Renal cortical epithelial cell (primary cell): ENCODE measurements around the gene SLC5A10. TPM values are rescaled to one million over a fixed set of nuclear protein-coding genes. Genes with fewer than 3 reads are reported as not detected.
A peak's percentile ranks its signal among the peaks of the same experiment; 100 is the strongest.
"Not testable (repeated sequence)": the region's sequence is repeated elsewhere in the genome, so short reads cannot be mapped to it uniquely, and the experiment has no call there.

Source experiments
- DNase-seq: peaks from one replicate; pipeline ENCODE4 v3.0.0-alpha.2; 2011; ENCODE audit warnings: low read depth
- total RNA-seq: library from RNA; depleted of rRNA; stranded (reverse); fragments of >200 nt; gene quantifications from 2 replicates; pipeline ENCODE4 v1.2.3, GENCODE V29; 2014

The SLC5A10 gene
- total RNA-seq, 1 donor from 2014 or later, result 0.50 TPM

- no peak for DNase-seq
Measured at GRCh38 chr17:18947866-18948265, 4.1 kb upstream of the SLC5A10 start.

- DNase-seq, result no peak
Measured at GRCh38 chr17:18948476-18949006, 3.4 kb upstream of the SLC5A10 start.

GRCh38 chr17:18949566-18949965, 2.4 kb upstream of the SLC5A10 start:
- no peak for DNase-seq

GRCh38 chr17:18950346-18950745, 1.6 kb upstream of the SLC5A10 start:
- DNase-seq, result no peak

GRCh38 chr17:18950944-18951905, 740 bp upstream of the SLC5A10 start:
- peak; percentile 95 for DNase-seq

GRCh38 chr17:18953231-18953728, 1.3 kb downstream of the SLC5A10 start:
- DNase-seq, result no peak

- no peak for DNase-seq
Measured at GRCh38 chr17:18954321-18954720, 2.4 kb downstream of the SLC5A10 start.

GRCh38 chr17:18955009-18955408, 3.0 kb downstream of the SLC5A10 start:
- DNase-seq, result no peak

GRCh38 chr17:18956021-18956420, 4.1 kb downstream of the SLC5A10 start:
- not testable (repeated sequence) for DNase-seq

- DNase-seq, result no peak
Measured at GRCh38 chr17:18956581-18956980, 4.6 kb downstream of the SLC5A10 start.

GRCh38 chr17:18957831-18958230, 5.9 kb downstream of the SLC5A10 start:
- DNase-seq, result no peak

- no peak for DNase-seq
Measured at GRCh38 chr17:18958611-18959010, 6.6 kb downstream of the SLC5A10 start.

GRCh38 chr17:18959071-18959844, 7.3 kb downstream of the SLC5A10 start:
- DNase-seq, result no peak

GRCh38 chr17:18959845-18960240, 7.9 kb downstream of the SLC5A10 start:
- DNase-seq, result no peak

- DNase-seq, result no peak
Measured at GRCh38 chr17:18960241-18960665, 8.3 kb downstream of the SLC5A10 start.

GRCh38 chr17:18960803-18961511, 9.0 kb downstream of the SLC5A10 start:
- no peak for DNase-seq

GRCh38 chr17:18961634-18962493, 9.9 kb downstream of the SLC5A10 start:
- peak; percentile 44 for DNase-seq

- no peak for DNase-seq
Measured at GRCh38 chr17:18962494-18962815, 10.5 kb downstream of the SLC5A10 start.

GRCh38 chr17:18963126-18964017, 11.4 kb downstream of the SLC5A10 start:
- no peak for DNase-seq

- DNase-seq, result no peak
Measured at GRCh38 chr17:18964018-18964351, 12.0 kb downstream of the SLC5A10 start.
